ENCODE measurements around the gene CCDC183.
"Not testable (repeated sequence)": the region's sequence is repeated elsewhere in the genome, so short reads cannot be mapped to it uniquely, and the experiment has no call there.

CCDC183 gene

DNA sequence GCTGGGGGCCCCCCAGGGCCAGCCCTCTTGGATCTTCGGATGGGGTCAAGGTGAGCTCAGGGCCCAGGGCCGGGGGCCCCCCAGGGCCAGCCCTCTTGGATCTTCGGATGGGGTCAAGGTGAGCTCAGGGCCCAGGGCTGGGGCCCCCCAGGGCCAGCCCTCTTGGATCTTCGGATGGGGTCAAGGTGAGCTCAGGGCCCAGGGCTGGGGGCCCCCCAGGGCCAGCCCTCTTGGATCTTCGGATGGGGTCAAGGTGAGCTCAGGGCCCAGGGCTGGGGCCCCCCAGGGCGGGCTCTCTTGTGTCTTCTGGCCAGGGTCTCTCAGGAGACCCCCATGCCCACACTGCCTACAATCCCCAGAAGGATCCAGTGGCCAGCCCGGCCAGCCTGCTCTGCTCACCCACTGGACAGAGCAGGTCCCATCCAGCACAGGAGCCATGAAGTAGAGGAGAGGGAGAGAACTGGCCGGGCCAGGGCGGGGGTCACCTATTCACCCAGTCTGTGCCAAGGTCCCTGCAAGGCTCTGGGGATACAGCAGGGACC, 6.9 kb downstream of the CCDC183 start:
- DNase-seq = not testable (repeated sequence)

DNA sequence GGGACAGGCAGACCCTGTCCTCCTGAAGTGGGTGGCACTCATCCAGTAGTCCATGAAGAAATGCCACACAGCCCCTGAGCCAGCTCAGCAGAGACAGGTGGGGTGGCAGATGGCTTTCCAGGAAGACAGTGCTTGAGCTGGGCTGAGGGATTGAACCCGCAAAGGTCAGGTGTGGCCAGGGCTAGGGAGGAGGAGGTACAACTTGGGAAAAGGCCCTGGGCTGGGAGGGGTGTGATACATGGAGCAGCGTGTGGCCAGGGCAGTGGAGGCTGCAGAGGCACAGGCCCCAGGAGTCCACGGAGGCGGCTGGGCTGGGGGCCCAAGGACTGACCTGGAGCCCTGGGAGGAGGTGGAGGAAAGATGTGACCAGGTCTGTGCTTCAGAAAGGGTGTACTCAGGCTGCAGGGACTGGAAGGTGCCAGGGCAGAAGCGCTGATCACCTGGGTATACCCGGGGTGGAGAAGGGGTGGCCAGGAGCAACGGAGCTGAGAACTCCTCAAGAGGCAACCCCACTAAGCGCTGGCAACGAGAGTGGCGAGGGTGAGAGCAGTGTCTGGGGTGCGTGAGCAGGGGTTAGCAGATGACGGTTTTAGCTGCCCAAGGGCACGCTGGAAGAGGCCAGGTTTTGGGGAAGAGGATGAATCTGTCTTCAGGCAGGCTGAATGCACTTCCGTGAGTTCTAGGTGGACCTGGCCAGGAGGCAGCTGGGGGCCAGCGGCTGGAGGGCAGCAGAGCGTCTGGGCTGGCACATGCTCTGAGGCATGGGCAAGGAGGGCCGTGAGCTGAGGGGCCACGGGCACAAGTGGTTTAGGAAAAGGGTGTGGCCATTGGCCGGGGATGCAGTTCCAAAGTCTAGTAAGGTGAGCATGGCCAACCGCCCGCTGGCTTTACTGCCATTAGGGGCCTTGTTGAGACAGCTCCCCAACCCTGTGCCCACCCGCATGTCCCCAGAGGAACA, 7.7 kb downstream of the CCDC183 start:
- DNase-seq = no peak

DNA sequence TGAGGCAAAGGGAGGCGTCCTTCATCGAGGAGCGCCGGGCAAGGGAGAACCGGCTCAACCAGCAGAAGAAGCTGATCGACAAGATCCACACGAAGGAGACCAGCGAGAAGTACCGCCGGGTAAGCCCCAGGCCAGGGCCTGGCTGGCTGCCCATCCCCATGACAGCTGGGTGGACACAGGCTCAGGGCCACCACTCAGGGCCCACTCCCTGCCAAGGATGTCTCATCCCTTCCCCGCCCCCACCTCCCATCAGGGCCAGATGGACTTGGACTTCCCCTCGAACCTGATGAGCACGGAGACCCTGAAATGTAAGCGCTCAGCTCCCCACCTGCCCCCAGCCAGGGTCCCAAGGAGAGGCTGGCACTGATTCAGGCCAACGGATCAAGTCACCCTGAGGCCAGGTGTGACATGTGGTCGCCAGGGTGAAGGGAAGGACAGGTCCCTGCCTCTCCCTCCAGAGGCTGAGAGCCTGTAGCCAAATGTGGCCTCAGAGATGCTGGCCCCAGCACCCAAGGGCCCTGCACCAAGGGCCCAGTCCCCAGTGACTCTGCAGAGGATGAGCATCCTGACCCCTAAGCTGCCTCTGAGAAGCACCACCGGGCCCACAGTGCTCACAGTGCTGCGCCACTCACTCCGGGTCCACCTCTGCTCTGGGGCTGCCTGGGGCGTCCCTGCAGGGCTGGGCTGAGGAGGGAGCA, 8.5 kb downstream of the CCDC183 start:
- no peak for DNase-seq

DNA sequence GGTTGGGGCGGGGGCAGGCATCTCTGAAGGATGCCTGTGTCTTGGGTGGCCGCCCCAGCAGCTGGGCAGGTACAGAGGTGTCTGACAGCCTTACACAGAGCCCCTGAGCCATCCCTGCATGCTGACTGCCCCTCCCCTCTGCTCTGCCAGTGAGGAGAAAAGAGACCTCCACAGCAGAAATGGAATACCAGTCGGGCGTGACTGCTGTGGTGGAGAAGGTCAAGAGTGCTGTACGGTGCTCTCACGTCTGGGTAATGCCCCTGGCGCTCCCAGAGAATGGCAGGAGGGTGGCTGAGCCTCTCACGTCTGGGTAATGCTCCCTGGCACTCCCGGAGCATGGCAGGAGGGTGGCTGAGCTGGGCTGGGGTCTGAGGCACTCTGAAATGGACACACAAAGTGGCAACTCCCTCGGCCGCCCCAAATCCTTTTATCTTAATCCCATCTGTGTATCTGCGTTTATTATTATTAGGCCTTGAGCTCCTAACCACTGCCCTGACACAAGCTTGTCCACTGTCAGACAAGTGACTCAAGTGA, 9.1 kb downstream of the CCDC183 start:
- no peak for DNase-seq

- DNase-seq = no peak
Measured at GRCh38 chr9:136806067-136806466, 9.9 kb downstream of the CCDC183 start.

DNA sequence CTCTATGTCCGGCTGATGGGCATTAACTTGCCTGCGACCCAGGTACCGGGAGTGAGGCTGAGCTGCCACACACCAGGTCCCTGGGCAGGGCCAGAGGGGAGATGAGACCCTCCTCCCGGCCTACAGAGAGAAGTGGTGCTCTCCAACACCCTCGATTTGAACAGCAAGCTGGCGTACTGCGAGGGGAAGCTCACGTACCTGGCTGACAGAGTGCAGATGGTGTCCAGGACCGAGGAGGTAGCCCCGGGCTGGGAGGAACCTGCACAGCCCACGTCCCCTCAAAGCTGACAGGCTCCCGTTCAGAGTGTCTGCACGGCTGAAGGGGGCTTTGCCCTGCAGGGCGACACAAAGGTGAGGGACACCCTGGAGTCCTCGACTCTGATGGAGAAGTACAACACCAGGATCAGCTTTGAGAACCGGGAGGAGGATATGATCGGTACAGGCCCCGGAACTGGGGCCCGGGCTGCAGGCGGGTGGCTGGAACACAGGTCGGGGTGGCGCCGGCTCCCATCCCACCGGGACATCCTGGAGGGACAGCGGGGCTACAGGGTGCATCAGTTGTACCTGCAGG, 10.6 kb downstream of the CCDC183 start:
- DNase-seq = no peak

DNA sequence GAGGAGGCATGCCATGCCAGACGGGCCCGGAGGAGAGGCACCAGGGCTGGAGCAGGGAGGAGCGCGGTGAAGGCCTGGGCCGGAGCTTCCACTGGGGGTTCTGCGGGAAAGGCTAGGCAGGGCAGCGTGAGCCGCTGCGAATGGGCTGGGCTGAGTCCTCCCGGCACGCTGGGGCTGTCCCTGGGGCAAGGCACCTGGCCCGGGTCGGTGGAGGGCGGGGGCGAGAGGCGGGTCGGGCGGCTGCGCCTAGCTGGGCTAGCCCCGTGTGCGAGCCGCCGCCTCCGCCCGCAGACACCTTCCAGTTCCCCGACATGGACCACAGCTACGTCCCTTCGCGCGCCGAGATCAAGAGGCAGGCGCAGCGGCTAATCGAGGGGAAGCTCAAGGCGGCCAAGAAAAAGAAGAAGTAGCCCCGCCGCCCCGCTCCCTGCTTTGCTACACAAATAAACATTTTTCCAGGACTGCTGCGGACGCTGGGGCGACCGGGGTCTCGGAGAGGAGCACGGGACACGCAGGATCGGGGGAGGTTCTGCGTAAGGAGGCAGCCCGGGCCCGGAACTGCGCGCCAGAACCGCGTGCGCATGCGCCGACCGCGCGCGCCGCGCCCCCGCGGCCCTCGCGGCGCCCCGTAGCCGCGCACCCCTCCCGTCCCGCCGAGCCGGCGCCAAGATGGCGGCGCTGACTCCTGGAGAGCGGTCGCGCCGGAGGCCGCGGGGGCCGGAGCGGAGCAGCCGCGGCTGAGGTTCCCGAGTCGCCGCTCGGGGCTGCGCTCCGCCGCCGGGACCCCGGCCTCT, 11.3 kb downstream of the CCDC183 start, which contains the start of gene RABL6:
Gene RABL6, plus strand, starts transcription at position 668 of the 794 bp plus-strand sequence. CDS start 249 bp downstream, outside the sequence.
- peak; percentile 56 for DNase-seq

DNA sequence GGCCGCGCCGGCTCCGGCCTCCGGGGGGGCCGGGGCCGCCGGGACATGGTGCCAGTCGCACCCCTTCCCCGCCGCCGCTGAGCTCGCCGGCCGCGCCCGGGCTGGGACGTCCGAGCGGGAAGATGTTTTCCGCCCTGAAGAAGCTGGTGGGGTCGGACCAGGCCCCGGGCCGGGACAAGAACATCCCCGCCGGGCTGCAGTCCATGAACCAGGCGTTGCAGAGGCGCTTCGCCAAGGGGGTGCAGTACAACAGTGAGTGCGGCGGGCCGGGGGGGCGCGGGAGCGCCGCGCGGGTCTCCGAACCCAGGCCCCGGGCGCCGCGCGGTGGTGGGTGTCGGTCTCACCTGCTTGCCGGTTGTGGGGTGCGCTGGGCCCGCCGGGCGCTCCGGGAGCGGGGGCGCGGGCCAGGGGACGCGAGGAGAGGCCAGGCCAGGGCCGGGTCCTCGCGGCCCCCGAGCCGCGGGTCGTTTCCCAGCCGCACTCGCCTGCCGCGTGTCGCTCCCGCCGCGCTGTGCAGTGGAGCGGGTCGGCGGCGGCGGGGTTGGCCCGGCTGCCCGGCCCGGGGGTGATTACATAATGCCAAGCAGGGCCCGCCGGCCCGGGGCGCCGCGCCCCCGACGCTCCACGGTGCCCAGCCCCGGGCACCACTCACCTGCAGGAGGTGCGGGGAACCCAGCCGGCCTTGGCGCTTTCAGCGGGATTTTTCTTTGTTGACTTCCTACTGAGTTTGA, 12.1 kb downstream of the CCDC183 start:
- no peak for DNase-seq

GRCh38 chr9:136808806-136809158, 12.6 kb downstream of the CCDC183 start:
- DNase-seq = no peak

GRCh38 chr9:136814725-136815421, 18.7 kb downstream of the CCDC183 start:
- no peak for DNase-seq

DNA sequence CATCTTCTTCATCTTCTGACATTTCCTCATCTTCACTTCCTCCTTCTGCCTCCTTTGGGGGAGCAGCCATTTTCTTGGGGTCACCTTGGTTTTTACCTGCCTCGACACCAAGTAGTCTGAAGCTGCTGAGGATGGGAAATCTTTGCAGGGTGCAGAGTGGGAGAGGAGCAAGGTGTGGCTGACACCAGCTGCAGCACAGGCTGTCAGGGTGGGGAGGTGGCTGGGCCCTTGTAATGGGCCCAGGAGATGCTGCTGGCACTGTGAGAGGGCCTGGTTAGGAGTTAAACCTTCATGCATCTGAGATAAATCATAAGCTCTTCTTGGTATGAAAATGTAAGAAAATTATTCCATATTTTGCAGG, 19.3 kb downstream of the CCDC183 start:
- no peak for DNase-seq

DNA sequence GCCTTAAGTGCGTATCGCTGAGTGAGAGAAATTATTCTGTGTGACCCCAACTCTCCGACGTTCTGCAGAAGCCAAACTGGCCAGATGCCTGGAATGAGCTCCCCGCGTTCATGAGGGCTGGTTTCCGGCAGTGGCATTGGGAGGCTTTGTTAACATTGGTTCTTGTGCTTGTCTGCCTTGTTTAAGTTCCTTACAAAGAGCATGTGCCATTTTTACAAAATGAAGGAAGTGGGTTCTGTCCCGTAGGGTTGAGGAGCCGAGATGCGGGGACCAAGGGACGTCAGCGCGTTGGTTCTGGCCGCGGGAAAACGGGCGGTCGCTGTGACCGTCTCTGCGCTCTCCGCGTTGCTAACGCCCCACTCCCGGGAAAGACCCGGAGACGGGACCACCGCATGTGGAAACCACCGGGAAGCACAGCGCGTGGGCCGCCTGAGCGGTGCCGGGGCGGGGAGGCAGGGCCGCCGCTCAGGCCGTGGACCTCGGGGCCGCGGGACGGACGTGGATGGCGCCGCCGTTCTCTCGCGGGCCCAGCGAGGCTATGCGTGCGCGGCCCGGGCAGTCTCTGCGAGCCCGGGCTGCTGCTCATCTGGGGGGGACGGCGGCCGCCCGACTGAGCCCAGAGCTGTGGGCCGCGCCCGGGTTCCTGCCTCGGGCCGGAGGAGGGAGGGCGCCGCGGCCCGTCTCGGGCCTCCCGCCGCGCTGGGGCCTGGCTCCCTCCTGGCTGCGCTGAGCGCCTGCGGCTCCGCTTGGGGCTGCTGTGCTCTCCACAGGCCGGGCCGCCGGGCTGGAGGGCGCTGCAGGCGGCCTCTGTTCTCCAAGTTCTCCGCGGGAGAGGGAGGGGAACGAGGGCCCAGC, 25.1 kb downstream of the CCDC183 start:
- no peak for DNase-seq

DNA sequence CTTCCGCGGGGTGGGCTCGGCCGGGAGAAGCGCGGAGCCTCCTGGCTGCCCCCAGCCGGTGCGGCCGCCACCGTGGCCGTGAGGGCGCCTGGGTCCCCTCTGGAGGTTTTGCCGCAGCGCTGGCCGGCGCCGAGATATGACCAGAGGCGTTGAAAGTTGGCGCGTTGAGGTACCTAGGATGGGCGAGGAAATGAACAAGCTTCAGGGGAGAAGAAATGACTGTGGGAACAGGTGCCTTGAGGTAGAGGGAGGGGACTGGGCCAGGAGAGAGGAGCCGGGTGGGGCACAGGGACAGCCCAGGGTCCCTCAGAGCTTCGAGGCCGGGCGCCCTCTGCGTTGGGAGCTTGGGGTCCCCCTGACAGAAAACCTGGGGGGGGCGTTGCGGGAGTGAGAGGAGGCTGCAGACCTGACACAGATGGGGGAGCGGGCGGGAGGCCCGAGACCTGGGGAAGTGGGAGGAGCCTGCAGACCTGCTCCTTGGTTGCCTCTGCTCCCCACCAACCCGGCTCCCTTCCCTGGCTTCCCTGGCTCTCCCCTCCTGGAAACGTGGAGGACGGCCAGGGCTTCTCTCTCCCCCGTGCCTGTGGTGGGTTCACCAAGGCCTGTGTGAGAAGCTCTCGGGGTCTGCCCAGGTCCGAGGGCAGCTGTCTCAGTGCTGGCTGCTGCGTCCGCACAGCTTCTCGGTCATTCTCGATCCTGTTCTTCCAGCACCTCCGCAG, 25.8 kb downstream of the CCDC183 start:
- no peak for DNase-seq

DNA sequence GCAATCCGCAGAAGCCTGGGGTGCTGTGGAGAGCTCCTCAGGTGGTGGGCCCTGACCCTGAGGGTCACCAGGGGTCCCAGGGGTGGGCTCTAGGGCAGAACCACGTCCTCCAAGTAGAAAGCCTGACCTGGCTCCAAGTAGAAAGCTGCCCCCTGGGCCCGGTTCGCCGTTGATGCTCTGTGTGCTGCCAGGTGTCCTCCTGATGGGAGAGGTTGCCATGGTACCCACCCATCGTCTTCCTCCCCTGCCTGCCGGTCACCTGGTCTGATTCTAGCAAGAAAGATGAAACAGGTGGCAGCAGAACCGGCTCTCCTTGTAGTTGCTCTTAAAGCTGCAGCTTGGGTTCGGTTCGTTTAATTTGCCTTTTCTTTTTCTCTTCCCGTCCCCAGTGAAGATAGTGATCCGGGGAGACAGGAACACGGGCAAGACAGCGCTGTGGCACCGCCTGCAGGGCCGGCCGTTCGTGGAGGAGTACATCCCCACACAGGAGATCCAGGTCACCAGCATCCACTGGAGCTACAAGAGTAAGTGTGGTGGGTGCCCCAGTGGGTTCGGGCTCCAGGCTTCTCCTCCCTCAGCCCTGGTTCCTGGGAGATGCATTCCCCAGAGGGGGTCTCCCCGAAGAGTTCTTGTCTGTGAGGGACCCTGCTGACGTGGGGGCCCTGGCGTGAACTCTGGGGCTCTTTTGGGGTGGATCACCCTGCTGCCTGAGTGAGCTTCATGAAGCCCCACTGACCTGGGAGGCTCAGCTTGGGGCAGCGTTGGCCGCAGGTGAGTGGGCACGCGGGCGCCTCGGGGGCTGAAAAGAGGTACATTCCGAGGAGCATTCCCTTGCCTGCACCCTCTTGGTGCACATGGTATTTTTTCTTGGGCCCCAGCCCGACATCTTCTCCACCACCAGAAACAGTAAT, 27.3 kb downstream of the CCDC183 start:
- no peak for DNase-seq

DNA sequence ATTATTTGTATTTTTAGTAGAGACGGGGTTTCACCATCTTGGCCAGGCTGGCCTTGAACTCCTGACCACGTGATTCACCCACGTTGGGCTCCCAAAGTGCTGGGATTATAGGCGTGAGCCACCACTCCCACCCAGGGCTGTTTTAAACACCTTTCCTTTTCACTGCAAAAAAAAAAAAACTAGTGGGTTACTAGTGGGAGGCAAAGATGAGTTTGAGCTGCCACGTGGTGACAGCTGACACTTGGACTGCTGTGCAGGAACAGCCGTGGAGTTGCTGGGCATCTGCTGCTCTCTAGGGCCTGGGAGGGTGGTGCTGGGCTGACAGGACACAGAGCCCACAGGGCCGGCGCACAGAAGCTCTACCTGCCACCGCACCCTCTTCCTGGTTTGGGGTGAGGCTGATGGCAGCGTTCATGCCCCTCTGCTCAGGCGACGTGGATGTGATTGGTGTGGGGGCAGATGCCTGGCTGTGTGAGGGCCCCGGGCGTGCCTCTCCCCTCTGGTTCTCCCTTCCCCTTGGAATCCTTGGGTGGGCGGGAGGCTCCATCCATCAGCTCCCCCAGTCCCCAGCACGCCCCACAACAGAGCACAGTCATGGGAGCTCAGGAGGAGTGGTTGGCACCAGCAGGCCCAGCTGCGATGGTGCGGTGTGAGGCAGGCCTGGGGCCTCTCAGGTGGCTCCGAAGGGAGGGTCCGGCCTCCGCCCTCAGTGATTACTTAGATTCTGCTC, 28.5 kb downstream of the CCDC183 start:
- no peak for DNase-seq

DNA sequence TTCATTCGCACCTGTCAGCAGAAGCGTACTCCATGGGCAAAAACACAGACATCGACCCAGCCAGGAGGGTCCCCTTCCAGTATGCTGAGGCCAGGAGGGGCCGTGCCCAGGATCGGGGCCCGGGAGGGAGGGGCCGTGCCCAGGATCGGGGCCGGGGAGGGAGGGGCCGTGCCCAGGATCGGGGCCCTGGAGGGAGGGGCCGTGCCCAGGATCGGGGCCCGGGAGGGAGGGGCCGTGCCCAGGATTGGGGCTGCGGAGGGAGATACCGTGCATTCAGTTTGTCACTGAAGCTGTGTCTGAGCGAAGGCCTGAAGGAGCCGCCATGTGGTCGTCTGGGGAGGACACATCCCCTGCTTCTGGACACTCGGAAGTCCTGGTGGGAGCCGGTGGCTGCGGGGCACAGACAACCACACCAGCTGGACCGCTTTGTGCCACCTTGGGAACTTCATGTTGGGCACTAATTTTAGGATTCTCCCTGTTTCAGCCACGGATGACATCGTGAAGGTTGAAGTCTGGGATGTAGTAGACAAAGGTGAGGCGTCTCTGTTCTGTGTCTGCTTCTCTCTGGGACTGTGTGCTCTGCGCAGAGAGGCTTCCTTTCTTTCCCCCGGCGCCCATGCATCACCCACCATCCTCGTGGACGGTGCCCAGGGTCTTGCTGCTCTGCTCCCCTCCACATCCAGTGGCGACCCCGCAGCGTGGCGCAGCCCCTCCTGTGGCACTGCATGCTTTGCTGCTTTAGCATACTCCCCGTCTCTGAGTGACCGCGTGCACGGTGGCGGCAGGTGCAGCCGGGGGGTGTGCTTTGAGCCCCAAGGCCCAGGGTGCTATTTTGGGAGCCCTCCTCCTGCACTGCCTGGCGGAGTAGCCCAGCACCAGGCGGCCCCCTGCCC, 29.4 kb downstream of the CCDC183 start:
- DNase-seq = no peak
